Inferior parietal cortex (tissue), 1 donor: Measurements from ENCODE around the gene TMEM51.

ENCODE experiments used
- DNase-seq: peaks from one replicate; pipeline ENCODE4 v3.0.0-alpha.2; 2016; ENCODE audit errors: extremely low spot score

The TMEM51 gene

GRCh38 chr1:15153184-15153841 is at the start of gene TMEM51:
TSS of gene TMEM51 (plus strand) at chr1:15153747. CDS start at chr1:15215088, 61,341 bp downstream.
- no peak for DNase-seq

GRCh38 chr1:15103906-15104305 is 49.6 kb upstream of the TMEM51 start:
- DNase-seq: no peak

GRCh38 chr1:15104768-15105167 is 48.8 kb upstream of the TMEM51 start:
- no peak for DNase-seq

- no peak for DNase-seq
Observed at GRCh38 chr1:15106608-15107007, 46.9 kb upstream of the TMEM51 start.

- DNase-seq: no peak
Observed at GRCh38 chr1:15107058-15107687, 46.4 kb upstream of the TMEM51 start.

GRCh38 chr1:15107911-15108310 is 45.6 kb upstream of the TMEM51 start:
- DNase-seq: no peak

- no peak for DNase-seq
Observed at GRCh38 chr1:15110128-15110866, 43.2 kb upstream of the TMEM51 start.

- DNase-seq: no peak
Observed at GRCh38 chr1:15110867-15111230, 42.7 kb upstream of the TMEM51 start.

GRCh38 chr1:15113146-15113545 is 40.4 kb upstream of the TMEM51 start:
- no peak for DNase-seq

- no peak for DNase-seq
Observed at GRCh38 chr1:15114884-15115283, 38.7 kb upstream of the TMEM51 start.

- no peak for DNase-seq
Observed at GRCh38 chr1:15115542-15116330, 37.8 kb upstream of the TMEM51 start.

GRCh38 chr1:15116966-15117365 is 36.6 kb upstream of the TMEM51 start:
- DNase-seq: no peak

- no peak for DNase-seq
Observed at GRCh38 chr1:15117671-15118325, 35.7 kb upstream of the TMEM51 start.

GRCh38 chr1:15118579-15118978 is 35.0 kb upstream of the TMEM51 start:
- DNase-seq: no peak

- DNase-seq: no peak
Observed at GRCh38 chr1:15120251-15120945, 33.1 kb upstream of the TMEM51 start.

- no peak for DNase-seq
Observed at GRCh38 chr1:15122331-15122730, 31.2 kb upstream of the TMEM51 start.

- DNase-seq: no peak
Observed at GRCh38 chr1:15123270-15123669, 30.3 kb upstream of the TMEM51 start.

GRCh38 chr1:15123925-15124324 is 29.6 kb upstream of the TMEM51 start:
- DNase-seq: no peak

- DNase-seq: no peak
Observed at GRCh38 chr1:15124362-15125100, 29.0 kb upstream of the TMEM51 start.

- DNase-seq: no peak
Observed at GRCh38 chr1:15125101-15125745, 28.3 kb upstream of the TMEM51 start.
